HepG2 (cell line): ENCODE results near the gene ALKBH5. TPM values are rescaled to one million over a fixed set of nuclear protein-coding genes. Genes with fewer than 3 reads are reported as not detected.

ENCODE experiments used
- BCL6 ChIP-seq: IDR thresholded peaks from 2 replicates; pipeline ENCODE4 v1.6.1; 2016; ENCODE audit warnings: missing genetic modification reagents, missing compliant biosample characterization
- BRD4 ChIP-seq: sonication (generic); formaldehyde crosslinking; IDR thresholded peaks from 2 replicates; pipeline ENCODE4 v1.4.0; 2020; ENCODE audit warnings: missing genetic modification reagents
- DBP ChIP-seq: sonication (generic); formaldehyde crosslinking; IDR thresholded peaks from 2 replicates; pipeline ENCODE4 v1.4.0; 2020; ENCODE audit warnings: missing genetic modification reagents; ENCODE audit errors: not compliant biosample characterization
- ESRRA ChIP-seq: sonication (generic); formaldehyde crosslinking; IDR thresholded peaks from 2 replicates; pipeline ENCODE4 v1.5.1; 2020; ENCODE audit warnings: mild to moderate bottlenecking, low read depth, missing genetic modification reagents
- FOSL2 ChIP-seq: sonication (generic); formaldehyde crosslinking; IDR thresholded peaks from 2 replicates; pipeline ENCODE4 v1.4.0; 2020; ENCODE audit warnings: missing genetic modification reagents
- FOXP4 ChIP-seq: sonication (generic); formaldehyde crosslinking; IDR thresholded peaks from 2 replicates; pipeline ENCODE4 v1.4.0; 2020; ENCODE audit warnings: missing genetic modification reagents
- GMEB1 ChIP-seq: sonication (generic); formaldehyde crosslinking; IDR thresholded peaks from 2 replicates; pipeline ENCODE4 v1.5.1; 2020; ENCODE audit warnings: missing genetic modification reagents, mild to moderate bottlenecking, borderline replicate concordance
- HDAC1 ChIP-seq: sonication (generic); formaldehyde crosslinking; IDR thresholded peaks from 2 replicates; pipeline ENCODE4 v1.5.1; 2020; ENCODE audit warnings: mild to moderate bottlenecking, missing genetic modification reagents
- LCORL ChIP-seq, 2 experiments: fragments of 450-650 bp in 1 of 2; sonication (generic) in 1 of 2; formaldehyde crosslinking in 1 of 2; IDR thresholded peaks; 2 replicates each; pipeline versions ENCODE4 v1.5.0 to v1.6.1; 2017 to 2020; ENCODE audit warnings: antibody characterized with exemption in 1 of 2, missing genetic modification reagents in 1 of 2
- MAF1 ChIP-seq: sonication (generic); formaldehyde crosslinking; IDR thresholded peaks from 2 replicates; pipeline ENCODE4 v1.5.0; 2020; ENCODE audit warnings: missing genetic modification reagents, borderline replicate concordance
- MED1 ChIP-seq: sonication (generic); formaldehyde crosslinking; IDR thresholded peaks from 2 replicates; pipeline ENCODE4 v1.4.0; 2020; ENCODE audit warnings: missing genetic modification reagents
- MTF2 ChIP-seq: sonication (generic); formaldehyde crosslinking; IDR thresholded peaks from 2 replicates; pipeline ENCODE4 v1.5.0; 2020; ENCODE audit warnings: missing genetic modification reagents, borderline replicate concordance
- MXI1 ChIP-seq: IDR thresholded peaks from 3 replicates; pipeline ENCODE4 v1.6.1; 2012; ENCODE audit warnings: low read depth, low read length, inconsistent platforms, borderline replicate concordance
- MYC ChIP-seq: sonication (generic); formaldehyde crosslinking; IDR thresholded peaks from 2 replicates; pipeline ENCODE4 v1.9.0; 2021; ENCODE audit warnings: missing genetic modification reagents, borderline replicate concordance
- NFKB2 ChIP-seq: sonication (generic); formaldehyde crosslinking; IDR thresholded peaks from 2 replicates; pipeline ENCODE4 v1.4.0; 2020; ENCODE audit warnings: missing genetic modification reagents, borderline replicate concordance
- PHF20 ChIP-seq: sonication (generic); formaldehyde crosslinking; IDR thresholded peaks from 2 replicates; pipeline ENCODE4 v1.5.0; 2020; ENCODE audit warnings: mild to moderate bottlenecking, missing genetic modification reagents
- POLR2AphosphoS5 ChIP-seq: IDR thresholded peaks from 2 replicates; pipeline ENCODE4 v1.6.1; 2012; ENCODE audit warnings: low read depth, low read length
- STAG1 ChIP-seq: sonication (generic); formaldehyde crosslinking; IDR thresholded peaks from 2 replicates; pipeline ENCODE4 v1.4.0; 2020; ENCODE audit warnings: missing genetic modification reagents
- TARDBP ChIP-seq: sonication (generic); formaldehyde crosslinking; IDR thresholded peaks from 2 replicates; pipeline ENCODE4 v1.8.0; 2022; ENCODE audit warnings: mild to moderate bottlenecking, missing genetic modification reagents
- U2AF1 ChIP-seq: fragments of 200-400 bp; formaldehyde crosslinking; optimal IDR thresholded peaks from 2 replicates; pipeline ENCODE3; 2017; ENCODE audit warnings: mild to moderate bottlenecking, low read depth, low read length
- ZNF143 ChIP-seq: sonication (generic); formaldehyde crosslinking; IDR thresholded peaks from 2 replicates; pipeline ENCODE4 v1.4.0; 2020; ENCODE audit warnings: missing genetic modification reagents
- ZXDC ChIP-seq: sonication (generic); formaldehyde crosslinking; IDR thresholded peaks from 2 replicates; pipeline ENCODE4 v1.5.0; 2020; ENCODE audit warnings: mild to moderate bottlenecking, missing genetic modification reagents
- polyA plus RNA-seq, 8 experiments: library from polyadenylated mRNA; depleted of rRNA in 3 of 8; stranded (reverse) in 7 of 8; unstranded in 1 of 8; fragments of >200 nt; fragmentation: Illumina TruSeq in 4 of 8; extraction: Trizol in 4 of 8; gene quantifications; 2 replicates each; pipeline versions ENCODE4 v1.2.1 to v1.2.3, GENCODE V29; 2011 to 2016; ENCODE audit warnings: low read depth in 4 of 8, missing spikeins in 1 of 8, mixed read lengths in 1 of 8; ENCODE audit not compliant: insufficient read depth in 1 of 8
- total RNA-seq, 5 experiments: library from RNA; depleted of rRNA; stranded (reverse); fragments of >200 nt; fragmentation: Illumina TruSeq; extraction: Trizol; gene quantifications; 2 replicates each; pipeline ENCODE4 v1.2.3, GENCODE V29; 2016; ENCODE audit warnings: low read depth in 1 of 5

Gene ALKBH5
- total and polyA plus RNA-seq, 2 of the 13 experiments (the other 11 are each of a cell fraction or from before 2014, with no cell fraction given) = 68.9 to 76.9 TPM

- TF ChIP-seq TARDBP (CRISPR knock-in tag) (0 out of 2 replicates have a peak, but pooled peaks have one; percentile 26), U2AF1 (no peak), ZNF143 (CRISPR knock-in tag) (0 out of 2 replicates have a peak, but pooled peaks have one; percentile 11), PHF20 (CRISPR knock-in tag) (no peak), MYC (CRISPR knock-in tag) (peak; percentile 59; the same call in 1 of the 2 replicates), FOXP4 (CRISPR knock-in tag) (no peak), MAF1 (CRISPR knock-in tag) (0 out of 2 replicates have a peak, but pooled peaks have one; percentile 66), MXI1 (peak; percentile 27; the same call in 1 of the 3 replicates), POLR2AphosphoS5 (0 out of 2 replicates have a peak, but pooled peaks have one; percentile 22), BCL6 (CRISPR knock-in tag) (0 out of 2 replicates have a peak, but pooled peaks have one; percentile 16), DBP (CRISPR knock-in tag) (peak; percentile 41), STAG1 (CRISPR knock-in tag) (no peak), ESRRA (CRISPR knock-in tag) (no peak), MED1 (CRISPR knock-in tag) (0 out of 2 replicates have a peak, but pooled peaks have one; percentile 26), HDAC1 (CRISPR knock-in tag) (peak; percentile 27; the same call in 1 of the 2 replicates), ZXDC (CRISPR knock-in tag) (peak; percentile 34; the same call in 1 of the 2 replicates), GMEB1 (no peak), NFKB2 (CRISPR knock-in tag) (peak; percentile 29; the same call in 1 of the 2 replicates), BRD4 (CRISPR knock-in tag) (0 out of 2 replicates have a peak, but pooled peaks have one; percentile 37), FOSL2 (CRISPR knock-in tag) (peak; percentile 53), LCORL (IDR thresholded peaks at IDR 0.05) (no peak), LCORL (CRISPR knock-in tag; IDR thresholded peaks at IDR 0.05) (peak; percentile 59), MTF2 (0 out of 2 replicates have a peak, but pooled peaks have one; percentile 47)
Measured at GRCh38 chr17:18257982-18258355, 74.3 kb downstream of the ALKBH5 start (continued).
